Suprapubic skin (tissue), 4 donors: Measurements from ENCODE around the gene HRH2. TPM values are rescaled to one million over a fixed set of nuclear protein-coding genes. Genes with fewer than 3 reads are reported as not detected.

ENCODE experiments used
- DNase-seq, 2 donors: peaks; one replicate each; pipeline ENCODE4 v3.0.0-alpha.2; 2019; ENCODE audit warnings: low spot score in 2 of 2
- H3K27ac ChIP-seq: fragments of 200-600 bp; sonication (generic); one replicate; pipeline ENCODE4 v1.5.1; 2019
- H3K27me3 ChIP-seq: fragments of 200-600 bp; sonication (generic); one replicate; pipeline ENCODE4 v1.5.1; 2019
- H3K36me3 ChIP-seq: fragments of 200-600 bp; sonication (generic); one replicate; pipeline ENCODE4 v1.5.1; 2019
- H3K4me1 ChIP-seq: fragments of 200-600 bp; sonication (generic); one replicate; pipeline ENCODE4 v1.5.1; 2019
- H3K4me3 ChIP-seq: fragments of 200-600 bp; sonication (generic); one replicate; pipeline ENCODE4 v1.5.1; 2019; ENCODE audit warnings: mild to moderate bottlenecking
- H3K9me3 ChIP-seq: fragments of 200-600 bp; sonication (generic); one replicate; pipeline ENCODE4 v1.5.1; 2019
- EP300 ChIP-seq: sonication (generic); formaldehyde crosslinking; IDR thresholded peaks from one replicate; pipeline ENCODE4 v1.6.1; 2017; ENCODE audit warnings: antibody characterized with exemption
- POLR2A ChIP-seq, 2 donors: fragments of 450-650 bp; IDR thresholded peaks; one replicate each; pipeline ENCODE4 v1.6.1; 2017; ENCODE audit warnings: antibody characterized with exemption in 2 of 2, mild to moderate bottlenecking in 2 of 2, moderate library complexity in 2 of 2
- POLR2AphosphoS5 ChIP-seq, 3 donors: sonication (generic); formaldehyde crosslinking; IDR thresholded peaks; one replicate each; pipeline ENCODE4 v1.6.1; 2017; ENCODE audit warnings: antibody characterized with exemption in 3 of 3
- WGBS: methylation state at CpG from one replicate; pipeline ENCODE4 v1.1.5; 2018; 5-methylcytosine and 5-hydroxymethylcytosine counted together
- total RNA-seq, 4 donors: library from RNA; depleted of rRNA; stranded (reverse); fragments of >200 nt; gene quantifications; one replicate each; pipeline ENCODE4 v1.1.0, GENCODE V29; 2016
- TF ChIP-seq, protein P1 (sequence below), 2 donors: fragments of 200-600 bp in 1 of 2; fragments of 450-650 bp in 1 of 2; sonication (generic) in 1 of 2; IDR thresholded peaks; one replicate each; pipeline ENCODE4 v1.5.1; 2016 to 2019; ENCODE audit warnings: antibody characterized with exemption in 2 of 2, mild to moderate bottlenecking in 1 of 2, moderate library complexity in 1 of 2

The HRH2 gene
- total RNA-seq, 4 donors from 2014 or later, result 0.81 to 1.4 (median 1.0) TPM

DNA sequence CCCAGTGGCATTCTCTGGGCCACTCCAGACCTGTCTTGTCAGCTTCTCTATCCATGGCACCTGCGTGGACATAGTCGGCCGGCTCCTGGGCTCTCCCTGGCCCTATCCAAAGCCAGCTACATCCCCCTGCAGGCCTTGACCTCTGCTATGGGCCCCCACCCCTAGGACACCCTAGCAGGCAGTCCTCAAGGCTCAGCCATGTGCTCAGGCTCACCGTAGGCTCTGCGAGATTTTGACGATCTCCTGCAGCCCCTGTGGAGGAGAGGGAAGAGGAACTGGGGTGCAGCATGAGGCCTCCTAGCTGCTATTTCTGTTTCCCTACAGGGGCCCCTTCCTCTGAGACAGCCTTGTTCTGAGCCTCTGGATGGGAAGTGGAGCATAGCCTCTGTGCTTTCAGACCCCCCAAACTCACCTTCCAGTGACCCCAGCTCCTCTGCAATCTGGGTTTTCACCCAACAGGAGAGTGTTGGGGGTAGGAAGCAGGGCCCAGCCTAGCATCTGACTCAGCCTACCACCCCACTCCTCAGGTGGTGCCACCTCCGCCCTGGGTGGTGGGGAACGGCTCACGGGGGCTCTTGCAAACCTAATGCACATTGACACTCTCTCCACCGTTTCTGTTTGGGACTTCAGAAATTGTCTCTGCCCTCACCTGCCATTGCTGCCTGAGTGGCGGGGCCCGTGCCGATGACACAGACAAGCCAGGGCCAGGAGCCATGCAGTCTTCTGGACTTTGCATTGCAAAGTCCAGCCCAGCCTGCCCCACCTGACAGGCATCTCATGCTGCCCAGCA, 36.7 kb downstream of the HRH2 start:
- H3K9me3 ChIP-seq, result no peaks in the 10 kb centered on the region
- peaks cover 8% of the 10 kb centered on the region for H3K4me1 ChIP-seq
- no peak overlapping the region for H3K4me3 ChIP-seq
- 79% methylated on average over 13 of the region's 13 CpGs for WGBS
- TF ChIP-seq, protein P1, sequence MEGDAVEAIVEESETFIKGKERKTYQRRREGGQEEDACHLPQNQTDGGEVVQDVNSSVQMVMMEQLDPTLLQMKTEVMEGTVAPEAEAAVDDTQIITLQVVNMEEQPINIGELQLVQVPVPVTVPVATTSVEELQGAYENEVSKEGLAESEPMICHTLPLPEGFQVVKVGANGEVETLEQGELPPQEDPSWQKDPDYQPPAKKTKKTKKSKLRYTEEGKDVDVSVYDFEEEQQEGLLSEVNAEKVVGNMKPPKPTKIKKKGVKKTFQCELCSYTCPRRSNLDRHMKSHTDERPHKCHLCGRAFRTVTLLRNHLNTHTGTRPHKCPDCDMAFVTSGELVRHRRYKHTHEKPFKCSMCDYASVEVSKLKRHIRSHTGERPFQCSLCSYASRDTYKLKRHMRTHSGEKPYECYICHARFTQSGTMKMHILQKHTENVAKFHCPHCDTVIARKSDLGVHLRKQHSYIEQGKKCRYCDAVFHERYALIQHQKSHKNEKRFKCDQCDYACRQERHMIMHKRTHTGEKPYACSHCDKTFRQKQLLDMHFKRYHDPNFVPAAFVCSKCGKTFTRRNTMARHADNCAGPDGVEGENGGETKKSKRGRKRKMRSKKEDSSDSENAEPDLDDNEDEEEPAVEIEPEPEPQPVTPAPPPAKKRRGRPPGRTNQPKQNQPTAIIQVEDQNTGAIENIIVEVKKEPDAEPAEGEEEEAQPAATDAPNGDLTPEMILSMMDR (IDR thresholded peaks at IDR 0.05), result no peak
- TF ChIP-seq POLR2AphosphoS5 (IDR thresholded peaks at IDR 0.05) (no peak), EP300 (no peak), POLR2A (IDR thresholded peaks at IDR 0.05) (no peak)
- peak overlapping the region; percentile 62 for H3K27ac ChIP-seq
- no peaks in the 10 kb centered on the region for H3K36me3 ChIP-seq
- peak in 1 of 2 donors; percentile 69 for DNase-seq
- H3K27me3 ChIP-seq, result peaks cover 7% of the 10 kb centered on the region

DNA sequence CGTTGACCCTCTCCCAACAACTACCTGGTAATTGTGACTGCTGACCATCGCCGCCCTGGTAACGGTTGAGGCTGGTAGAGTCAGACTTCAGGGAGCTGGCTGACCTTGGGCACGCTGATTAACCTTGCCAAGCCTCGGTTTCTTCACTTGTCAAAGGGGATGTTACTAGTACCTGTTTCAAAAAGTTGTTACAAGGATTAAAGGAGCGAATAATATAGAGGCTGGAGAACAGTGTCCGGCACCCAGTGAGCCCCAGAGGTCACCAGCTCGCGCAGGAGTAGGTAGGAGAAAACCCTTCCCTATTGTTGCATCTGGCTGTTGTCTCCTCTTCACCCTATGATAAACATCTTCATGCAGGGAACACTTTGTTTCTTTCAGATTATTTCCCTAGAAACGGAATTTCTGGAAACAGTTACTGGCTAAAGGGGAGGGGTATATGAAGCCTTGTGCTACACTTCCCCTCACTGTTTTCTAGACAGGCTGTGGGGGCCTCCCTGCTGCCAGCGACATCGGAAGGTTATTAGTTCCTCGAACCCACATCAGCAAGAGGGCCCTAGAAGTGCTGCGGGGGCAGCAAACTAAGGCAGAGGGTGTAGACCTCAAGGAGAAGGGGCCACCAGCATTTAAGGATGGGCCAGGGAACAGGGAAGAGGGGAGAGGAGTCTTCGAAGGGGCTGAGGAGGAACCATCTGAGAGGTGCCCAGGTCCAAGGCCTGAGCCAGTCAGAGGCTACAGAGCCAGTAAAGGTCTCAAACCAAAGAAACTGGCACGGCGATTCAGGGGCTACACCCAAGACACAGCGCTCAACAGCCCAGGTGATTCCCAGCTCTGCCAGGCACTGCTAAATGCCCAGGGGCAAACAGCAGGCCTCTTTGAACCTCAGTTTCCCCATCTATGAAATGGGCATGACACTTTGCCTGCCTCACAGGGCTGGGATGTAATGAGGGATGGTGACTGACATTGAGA, 37.6 kb downstream of the HRH2 start:
- Histone ChIP-seq H3K27me3 (peaks cover 7% of the 10 kb centered on the region), H3K9me3 (no peaks in the 10 kb centered on the region), H3K27ac (peak overlapping the region; percentile 62), H3K4me1 (peaks cover 4% of the 10 kb centered on the region), H3K4me3 (no peak overlapping the region), H3K36me3 (no peaks in the 10 kb centered on the region)
- WGBS, result 87% methylated on average over 18 of the region's 19 CpGs
- no peak for TF ChIP-seq EP300
- TF ChIP-seq POLR2AphosphoS5 (IDR thresholded peaks at IDR 0.05), result no peak
- TF ChIP-seq POLR2A (IDR thresholded peaks at IDR 0.05), result no peak
- TF ChIP-seq, protein P1 (IDR thresholded peaks at IDR 0.05), result no peak
- DNase-seq, result peak in 1 of 2 donors; percentile 76

DNA sequence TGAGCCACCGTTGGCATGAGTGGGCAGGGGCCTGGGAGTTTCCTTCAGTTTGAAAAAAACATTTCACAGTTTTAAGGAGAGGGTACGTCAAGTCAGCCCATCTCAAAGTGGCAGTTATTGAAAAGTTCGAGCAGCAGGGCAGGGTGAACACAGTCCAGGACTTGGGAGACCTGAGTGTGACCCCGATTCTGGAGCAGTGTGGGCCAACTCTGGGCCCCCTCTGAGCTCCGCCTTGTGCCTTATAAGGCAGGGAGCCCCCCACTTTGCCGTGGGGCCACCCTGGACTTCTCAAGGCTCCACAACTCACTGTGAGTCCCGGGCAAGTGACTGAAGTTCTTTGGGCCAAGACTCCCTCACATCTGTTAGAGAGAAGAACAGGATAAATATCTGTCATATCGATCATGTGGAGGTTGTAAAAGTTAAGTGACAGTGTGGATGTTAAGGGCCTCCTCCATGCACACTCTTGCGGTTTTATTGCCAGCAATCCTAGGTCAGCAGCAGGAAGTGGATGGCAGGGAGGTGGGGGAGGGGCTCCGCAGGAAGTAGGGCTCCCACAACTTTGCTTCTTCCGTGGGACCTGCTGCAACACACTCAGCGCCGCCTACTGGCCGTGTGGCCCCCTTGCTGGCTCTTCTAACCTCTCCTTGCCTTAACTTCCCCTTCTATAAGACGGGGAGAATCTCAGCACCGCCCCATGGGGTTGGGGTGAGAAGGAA, 38.4 kb downstream of the HRH2 start:
- Histone ChIP-seq H3K9me3 (no peaks in the 10 kb centered on the region), H3K27me3 (peaks cover 2% of the 10 kb centered on the region), H3K27ac (peak overlapping the region; percentile 51), H3K36me3 (no peaks in the 10 kb centered on the region), H3K4me3 (no peak overlapping the region), H3K4me1 (peaks cover 4% of the 10 kb centered on the region)
- TF ChIP-seq, protein P1 (IDR thresholded peaks at IDR 0.05), result peak; percentile 10 to 38
- no peak for TF ChIP-seq POLR2A (IDR thresholded peaks at IDR 0.05)
- peak in 1 of 2 donors; percentile 73 for DNase-seq
- 48% methylated on average over 16 of the region's 16 CpGs for WGBS

DNA sequence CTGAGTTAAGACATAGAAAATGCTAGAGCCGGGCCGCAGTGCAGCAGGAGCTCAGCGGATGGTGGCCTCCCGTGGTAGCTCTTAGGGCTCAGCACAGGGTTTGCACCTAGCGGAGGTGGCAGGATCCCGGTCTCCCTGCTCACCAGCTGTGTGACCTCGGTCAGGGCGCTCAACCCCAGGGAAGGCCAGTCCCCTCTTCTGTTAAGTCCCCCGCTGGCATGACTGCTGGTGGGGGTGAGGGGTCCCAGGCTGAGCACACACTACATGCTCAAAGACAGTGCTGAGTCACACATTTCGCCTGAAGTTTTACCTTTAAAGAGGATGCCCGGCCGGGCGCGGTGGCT, 39.0 kb downstream of the HRH2 start:
- peak in 1 of 2 donors; percentile 73 for DNase-seq
- no peak for TF ChIP-seq POLR2AphosphoS5 (IDR thresholded peaks at IDR 0.05)
- TF ChIP-seq, protein P1 (IDR thresholded peaks at IDR 0.05), result no peak
- TF ChIP-seq POLR2A (IDR thresholded peaks at IDR 0.05), result no peak
- no peak for TF ChIP-seq EP300
- Histone ChIP-seq H3K27ac (no peak overlapping the region), H3K36me3 (no peaks in the 10 kb centered on the region), H3K4me3 (no peak overlapping the region), H3K9me3 (no peaks in the 10 kb centered on the region), H3K27me3 (peaks cover 2% of the 10 kb centered on the region), H3K4me1 (peaks cover 4% of the 10 kb centered on the region)
- WGBS, result 90% methylated on average over 14 of the region's 14 CpGs
